Calu3 (cell line): Measurements from ENCODE around the gene UBE2Q2. TPM values are rescaled to one million over a fixed set of nuclear protein-coding genes. Genes with fewer than 3 reads are reported as not detected.

Experiments used
- BruUV-seq: library from RNA; stranded (reverse); fragments of 400-500 nt; replicated peaks from 2 replicates; lab custom pipeline; 2021; lab: Mats Ljungman, UMichigan
- CTCF ChIA-PET: fragments of 300-600 bp; sonication (Branson Sonifier 250); formaldehyde crosslinking; loops from one replicate; lab custom pipeline; 2022; ENCODE audit warnings: antibody characterized with exemption; lab: Charles Lee
- DNase-seq: peaks from one replicate; pipeline ENCODE4 v3.0.0; 2022
- H3K27ac Mint-ChIP-seq: one replicate; pipeline ENCODE4 v1.8.0; 2022; ENCODE audit warnings: mixed read lengths; ENCODE audit not compliant: unreplicated experiment
- H3K27me3 Mint-ChIP-seq: one replicate; pipeline ENCODE4 v1.8.0; 2022; ENCODE audit warnings: mixed read lengths; ENCODE audit not compliant: unreplicated experiment
- H3K36me3 Mint-ChIP-seq: one replicate; pipeline ENCODE4 v1.8.0; 2022; ENCODE audit warnings: mild to moderate bottlenecking, moderate library complexity, mixed read lengths; ENCODE audit not compliant: insufficient read depth, unreplicated experiment
- H3K4me1 Mint-ChIP-seq: one replicate; pipeline ENCODE4 v1.8.0; 2022; ENCODE audit warnings: mild to moderate bottlenecking, low read depth, mixed read lengths; ENCODE audit not compliant: unreplicated experiment
- H3K4me3 Mint-ChIP-seq: one replicate; pipeline ENCODE4 v1.8.0; 2022; ENCODE audit warnings: mild to moderate bottlenecking, low read depth, moderate library complexity, mixed read lengths; ENCODE audit not compliant: unreplicated experiment
- H3K9me3 Mint-ChIP-seq: one replicate; pipeline ENCODE4 v1.8.0; 2022; ENCODE audit warnings: low read depth, mixed read lengths; ENCODE audit not compliant: unreplicated experiment
- intact Hi-C: fragments of 100-400 bp; cut with micrococcal nuclease; formaldehyde crosslinking; loops from one replicate; pipeline ENCODE4 v1.10.0; 2022; ENCODE audit not compliant: unreplicated experiment
- total RNA-seq: library from RNA; stranded (reverse); gene quantifications from 2 replicates; pipeline ENCODE4 v1.2.3, GENCODE V29; 2022
- TF ChIP-seq, protein P1 (sequence below): fragments of 200-600 bp; IDR thresholded peaks from one replicate; pipeline ENCODE4 v1.8.0; 2022; ENCODE audit warnings: antibody characterized with exemption; ENCODE audit not compliant: unreplicated experiment

The UBE2Q2 gene
- total RNA-seq, 1 experiment from 2014 or later: 34.7 TPM

DNA sequence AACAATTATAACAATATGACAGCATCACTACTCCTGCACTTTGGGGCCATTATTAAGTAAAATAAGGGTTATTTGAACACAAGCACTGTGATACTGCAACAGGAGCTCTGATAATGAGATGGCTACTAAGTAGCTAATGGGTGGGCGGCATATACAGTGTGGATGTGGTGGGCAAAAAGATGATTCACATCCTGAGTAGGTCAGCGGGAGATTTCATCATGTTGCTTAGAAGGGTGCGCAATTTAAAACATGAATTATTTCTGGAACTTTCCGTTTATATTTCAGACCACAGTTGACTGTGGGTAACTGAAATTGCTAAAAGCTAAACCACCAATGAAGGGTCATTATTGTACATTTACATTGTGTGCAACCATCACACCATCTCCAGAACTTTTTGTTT lies 102.7 kb downstream of the UBE2Q2 start:
- BruUV-seq: no TSS peak
- no peak overlapping the region for H3K27ac Mint-ChIP-seq
- no peaks in the 10 kb centered on the region for H3K9me3 Mint-ChIP-seq
- intact Hi-C loops: no loop called here
- CTCF ChIA-PET: no interaction called here
- no peaks in the 10 kb centered on the region for H3K36me3 Mint-ChIP-seq
- H3K27me3 Mint-ChIP-seq: peaks cover 15% of the 10 kb centered on the region
- H3K4me1 Mint-ChIP-seq: no peaks in the 10 kb centered on the region
- TF ChIP-seq, protein P1, sequence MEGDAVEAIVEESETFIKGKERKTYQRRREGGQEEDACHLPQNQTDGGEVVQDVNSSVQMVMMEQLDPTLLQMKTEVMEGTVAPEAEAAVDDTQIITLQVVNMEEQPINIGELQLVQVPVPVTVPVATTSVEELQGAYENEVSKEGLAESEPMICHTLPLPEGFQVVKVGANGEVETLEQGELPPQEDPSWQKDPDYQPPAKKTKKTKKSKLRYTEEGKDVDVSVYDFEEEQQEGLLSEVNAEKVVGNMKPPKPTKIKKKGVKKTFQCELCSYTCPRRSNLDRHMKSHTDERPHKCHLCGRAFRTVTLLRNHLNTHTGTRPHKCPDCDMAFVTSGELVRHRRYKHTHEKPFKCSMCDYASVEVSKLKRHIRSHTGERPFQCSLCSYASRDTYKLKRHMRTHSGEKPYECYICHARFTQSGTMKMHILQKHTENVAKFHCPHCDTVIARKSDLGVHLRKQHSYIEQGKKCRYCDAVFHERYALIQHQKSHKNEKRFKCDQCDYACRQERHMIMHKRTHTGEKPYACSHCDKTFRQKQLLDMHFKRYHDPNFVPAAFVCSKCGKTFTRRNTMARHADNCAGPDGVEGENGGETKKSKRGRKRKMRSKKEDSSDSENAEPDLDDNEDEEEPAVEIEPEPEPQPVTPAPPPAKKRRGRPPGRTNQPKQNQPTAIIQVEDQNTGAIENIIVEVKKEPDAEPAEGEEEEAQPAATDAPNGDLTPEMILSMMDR: no peak
- no peak overlapping the region for H3K4me3 Mint-ChIP-seq
- no peak for DNase-seq

DNA sequence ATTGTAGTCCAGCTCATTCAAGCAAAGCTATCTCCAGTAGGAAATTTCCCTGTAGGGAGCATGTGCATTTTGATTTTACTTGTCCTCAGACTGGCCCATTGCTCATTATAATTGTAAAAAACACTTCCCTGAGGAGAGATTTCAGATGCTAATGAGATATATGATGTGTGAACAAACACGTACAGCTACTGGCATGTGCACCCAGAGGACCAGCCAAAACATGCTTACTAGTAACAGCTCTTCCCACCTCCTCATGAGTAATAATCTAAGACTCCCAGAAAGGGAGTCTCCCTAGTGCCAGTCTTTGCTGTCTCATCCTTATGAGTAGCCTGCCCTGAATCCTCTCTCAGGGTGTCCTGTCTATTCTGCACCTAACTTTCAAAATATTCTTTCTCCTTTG lies 103.8 kb downstream of the UBE2Q2 start:
- Mint-ChIP-seq H3K27ac (no peak overlapping the region), H3K27me3 (peaks cover 15% of the 10 kb centered on the region), H3K4me1 (no peaks in the 10 kb centered on the region), H3K9me3 (no peaks in the 10 kb centered on the region), H3K4me3 (no peak overlapping the region), H3K36me3 (no peaks in the 10 kb centered on the region)
- TF ChIP-seq, protein P1: no peak
- no peak for DNase-seq
- BruUV-seq: no TSS peak
- intact Hi-C loops: no loop called here
- CTCF ChIA-PET: no interaction called here

DNA sequence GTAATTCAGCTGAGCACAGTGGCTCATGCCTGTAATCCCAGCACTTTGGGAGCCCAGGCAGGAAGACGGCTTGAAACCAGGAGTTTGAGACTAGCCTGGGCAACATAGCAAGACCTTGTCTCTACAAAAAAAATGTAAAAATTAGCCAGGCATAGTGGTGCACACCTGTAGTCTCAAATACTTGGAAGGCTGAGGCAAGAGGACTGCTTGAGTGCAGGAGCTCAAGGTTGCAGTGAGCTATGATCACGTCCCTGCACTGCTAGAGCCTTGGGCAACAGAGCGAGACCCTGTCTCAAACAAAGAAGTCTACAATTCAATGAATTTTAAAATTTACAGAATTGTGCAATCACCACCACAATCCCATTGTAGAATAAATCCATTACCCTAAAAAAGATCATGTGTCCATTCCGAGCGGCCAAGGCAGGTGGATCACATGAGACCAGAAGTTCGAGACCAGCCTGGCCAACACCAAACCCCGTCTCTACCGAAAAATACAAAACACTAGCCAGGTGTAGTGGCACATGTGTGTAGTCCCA lies 105.6 kb downstream of the UBE2Q2 start:
- H3K4me1 Mint-ChIP-seq: no peaks in the 10 kb centered on the region
- peaks cover 15% of the 10 kb centered on the region for H3K27me3 Mint-ChIP-seq
- no TSS peak for BruUV-seq
- no peak overlapping the region for H3K27ac Mint-ChIP-seq
- no peaks in the 10 kb centered on the region for H3K9me3 Mint-ChIP-seq
- CTCF ChIA-PET: no interaction called here
- DNase-seq: no peak
- TF ChIP-seq, protein P1: no peak
- H3K4me3 Mint-ChIP-seq: no peak overlapping the region
- no peaks in the 10 kb centered on the region for H3K36me3 Mint-ChIP-seq
- intact Hi-C loops: no loop called here

Other genes starting within 250 kb of the UBE2Q2 start
- 24.5 and 28.0 TPM in 2 replicates for gene SNUPN, start 217.7 kb upstream of the UBE2Q2 start, total RNA-seq
- 77.8 and 91.5 TPM in 2 replicates for gene IMP3, start 203.2 kb upstream of the UBE2Q2 start, total RNA-seq
- 23.2 and 24.1 TPM in 2 replicates for gene SNX33, start 195.5 kb upstream of the UBE2Q2 start, total RNA-seq
- 0.05 TPM in 1 of 2 replicates, not detected in the other for gene CSPG4, start 130.6 kb upstream of the UBE2Q2 start, total RNA-seq
- 49.2 and 49.5 TPM in 2 replicates for gene FBXO22, start 60.4 kb downstream of the UBE2Q2 start, total RNA-seq
- 0.09 and 0.71 TPM in 2 replicates for gene NRG4, start 169.0 kb downstream of the UBE2Q2 start, total RNA-seq
- 0.17 TPM in 1 of 2 replicates, not detected in the other for gene TMEM266, start 216.5 kb downstream of the UBE2Q2 start, total RNA-seq